Liver (tissue), 9 donors: ENCODE results near the gene PNPLA1. TPM values are rescaled to one million over a fixed set of nuclear protein-coding genes. Genes with fewer than 3 reads are reported as not detected.

Source experiments
- DNase-seq: peaks from one replicate; pipeline ENCODE4 v3.0.0-alpha.2; 2017; ENCODE audit warnings: low spot score
- H3K27ac ChIP-seq, 2 donors: one replicate each; pipeline ENCODE4 v1.7.0; 2013; ENCODE audit warnings: inconsistent platforms in 2 of 2, low read length in 2 of 2, control low read depth in 1 of 2, low read depth in 1 of 2, mild to moderate bottlenecking in 1 of 2
- H3K27me3 ChIP-seq, 4 donors: one replicate each; pipeline versions ENCODE4 v1.6.1 to v1.7.0; 2013; ENCODE audit warnings: low read length in 3 of 4, inconsistent platforms in 1 of 4, mild to moderate bottlenecking in 1 of 4, moderate library complexity in 1 of 4; ENCODE audit not compliant: control insufficient read depth in 4 of 4, insufficient read depth in 4 of 4
- H3K36me3 ChIP-seq, 4 donors: one replicate each; pipeline versions ENCODE4 v1.6.1 to v1.7.0; 2013; ENCODE audit warnings: low read length in 3 of 4, mild to moderate bottlenecking in 3 of 4, low read depth in 1 of 4, moderate library complexity in 1 of 4; ENCODE audit not compliant: control insufficient read depth in 4 of 4, insufficient read depth in 3 of 4
- H3K4me1 ChIP-seq, 4 donors: one replicate each; pipeline versions ENCODE4 v1.6.1 to v1.7.0; 2013; ENCODE audit warnings: low read length in 3 of 4, mild to moderate bottlenecking in 3 of 4, moderate library complexity in 1 of 4; ENCODE audit not compliant: control insufficient read depth in 4 of 4, insufficient read depth in 4 of 4
- H3K4me3 ChIP-seq, 3 donors: one replicate each; pipeline versions ENCODE4 v1.6.1 to v1.7.0; 2013; ENCODE audit warnings: low read length in 3 of 3, control low read depth in 1 of 3, low read depth in 1 of 3, mild to moderate bottlenecking in 1 of 3
- H3K9ac ChIP-seq, 2 donors: one replicate each; pipeline ENCODE4 v1.7.0; 2013; ENCODE audit warnings: low read length in 2 of 2, mild to moderate bottlenecking in 2 of 2, moderate library complexity in 2 of 2, control low read depth in 1 of 2, low read depth in 1 of 2
- H3K9me3 ChIP-seq, 4 donors: one replicate each; pipeline versions ENCODE4 v1.6.1 to v1.7.0; 2013; ENCODE audit warnings: low read length in 3 of 4; ENCODE audit not compliant: control insufficient read depth in 4 of 4
- ATF3 ChIP-seq: IDR thresholded peaks from 2 replicates; pipeline ENCODE4 v1.6.1; 2016; ENCODE audit warnings: antibody characterized with exemption
- CTCF ChIP-seq: fragments of 150-350 bp; IDR thresholded peaks from 2 replicates; pipeline ENCODE4 v1.5.1; 2017; ENCODE audit warnings: improper control_type of control experiment, low read depth, low read length; ENCODE audit not compliant: missing input control
- EGR1 ChIP-seq, 2 donors: IDR thresholded peaks; 2 replicates each; pipeline ENCODE4 v1.6.1; 2016 to 2018; ENCODE audit warnings: antibody characterized with exemption in 2 of 2, low read depth in 2 of 2
- FOXA1 ChIP-seq: IDR thresholded peaks from 2 replicates; pipeline ENCODE4 v1.6.1; 2016; ENCODE audit warnings: antibody characterized with exemption
- FOXA2 ChIP-seq: IDR thresholded peaks from 2 replicates; pipeline ENCODE4 v1.6.1; 2016; ENCODE audit warnings: antibody characterized with exemption
- GABPA ChIP-seq, 2 donors: IDR thresholded peaks in 1 of 2; conservative IDR thresholded peaks in 1 of 2; 2 replicates each; pipeline ENCODE4 v1.6.1; 2016; ENCODE audit warnings: antibody characterized with exemption in 2 of 2, mild to moderate bottlenecking in 1 of 2, moderate library complexity in 1 of 2
- HNF4A ChIP-seq, 2 donors: conservative IDR thresholded peaks; 2 replicates each; pipeline ENCODE4 v1.6.1; 2016; ENCODE audit warnings: antibody characterized with exemption in 2 of 2, mild to moderate bottlenecking in 2 of 2
- HNF4G ChIP-seq: IDR thresholded peaks from 2 replicates; pipeline ENCODE4 v1.6.1; 2016; ENCODE audit warnings: antibody characterized with exemption
- JUND ChIP-seq, 2 donors: IDR thresholded peaks; 2 replicates each; pipeline ENCODE4 v1.6.1; 2016; ENCODE audit warnings: antibody characterized with exemption in 2 of 2
- MAX ChIP-seq: IDR thresholded peaks from 2 replicates; pipeline ENCODE4 v1.6.1; 2016; ENCODE audit warnings: antibody characterized with exemption
- NR2F2 ChIP-seq: IDR thresholded peaks from 2 replicates; pipeline ENCODE4 v1.6.1; 2016; ENCODE audit warnings: antibody characterized with exemption
- RAD21 ChIP-seq, 2 donors: IDR thresholded peaks; 2 replicates each; pipeline ENCODE4 v1.6.1; 2016; ENCODE audit warnings: antibody characterized with exemption in 2 of 2, mild to moderate bottlenecking in 2 of 2
- REST ChIP-seq: IDR thresholded peaks from 2 replicates; pipeline ENCODE4 v1.6.1; 2016; ENCODE audit warnings: antibody characterized with exemption, mild to moderate bottlenecking
- RXRA ChIP-seq, 2 donors: IDR thresholded peaks; 2 replicates each; pipeline ENCODE4 v1.6.1; 2017 to 2018; ENCODE audit warnings: antibody characterized with exemption in 2 of 2, mild to moderate bottlenecking in 1 of 2
- SP1 ChIP-seq: IDR thresholded peaks from 2 replicates; pipeline ENCODE4 v1.6.1; 2018; ENCODE audit warnings: antibody characterized with exemption, mild to moderate bottlenecking
- TAF1 ChIP-seq: conservative IDR thresholded peaks from 2 replicates; pipeline ENCODE4 v1.6.1; 2016; ENCODE audit warnings: antibody characterized with exemption, mild to moderate bottlenecking
- YY1 ChIP-seq: IDR thresholded peaks from 2 replicates; pipeline ENCODE4 v1.6.1; 2016; ENCODE audit warnings: antibody characterized with exemption, mild to moderate bottlenecking
- ZBTB33 ChIP-seq: IDR thresholded peaks from 2 replicates; pipeline ENCODE4 v1.6.1; 2016; ENCODE audit warnings: antibody characterized with exemption
- WGBS: extraction: QIAGEN DNeasy Blood & Tissue Kit; methylation state at CpG from one replicate; pipeline ENCODE4 v1.1.7; 2013; 5-methylcytosine and 5-hydroxymethylcytosine counted together
- polyA plus RNA-seq, 2 donors: library from polyadenylated mRNA; stranded (reverse) in 1 of 2; unstranded in 1 of 2; fragments of 200-250 nt in 1 of 2; fragments of >200 nt in 1 of 2; fragmentation: Nextera tagmentation in 1 of 2; extraction: Ambion mirVana in 1 of 2; gene quantifications; one replicate each; pipeline versions ENCODE4 v1.2.1 to v1.2.3, GENCODE V29; 2013 to 2015
- total RNA-seq, 2 donors: library from RNA; depleted of rRNA; stranded (reverse); fragments of >200 nt; gene quantifications; one replicate each; pipeline ENCODE4 v1.2.3, GENCODE V29; 2014
- donor health status: healthy.
- donor health status: healthy.
- donor health status: healthy.
- donor health status: healthy.
- donor health status: healthy.

The PNPLA1 gene
- total and polyA plus RNA-seq, 4 donors = 0.07 to 0.14 (median 0.08) TPM; not detected in 1

GRCh38 chr6:36346486-36347273 lies 76.8 kb downstream of the PNPLA1 start:
- Histone ChIP-seq H3K36me3 (no peaks in the 10 kb centered on the region), H3K27me3 (no peaks in the 10 kb centered on the region), H3K9me3 (no peaks in the 10 kb centered on the region), H3K4me1 (no peaks in the 10 kb centered on the region), H3K4me3 (no peak overlapping the region), H3K9ac (no peak overlapping the region), H3K27ac (no peak overlapping the region)
- TF ChIP-seq HNF4A (conservative IDR thresholded peaks at IDR 0.05) (no peak), GABPA (IDR thresholded peaks at IDR 0.05 in 1 of 2, conservative IDR thresholded peaks at IDR 0.05 in 1 of 2) (no peak), FOXA1 (no peak), JUND (IDR thresholded peaks at IDR 0.05) (no peak), REST (no peak), YY1 (no peak), ZBTB33 (no peak), SP1 (no peak), NR2F2 (no peak), EGR1 (IDR thresholded peaks at IDR 0.05; ENCODE audit: low read depth in 2 of 2) (no peak), ATF3 (no peak), FOXA2 (no peak)
- WGBS = 96% methylated on average over 20 of the region's 20 CpGs
- DNase-seq = no peak

- H3K4me3 ChIP-seq = no peak overlapping the region
- DNase-seq = peak; percentile 66
- H3K27ac ChIP-seq = no peak overlapping the region
- TF ChIP-seq MAX (no peak), FOXA2 (no peak), HNF4A (conservative IDR thresholded peaks at IDR 0.05) (no peak), EGR1 (IDR thresholded peaks at IDR 0.05; ENCODE audit: low read depth in 2 of 2) (no peak), GABPA (IDR thresholded peaks at IDR 0.05 in 1 of 2, conservative IDR thresholded peaks at IDR 0.05 in 1 of 2) (no peak), HNF4G (no peak), FOXA1 (no peak), JUND (IDR thresholded peaks at IDR 0.05) (no peak), CTCF (no peak), RXRA (IDR thresholded peaks at IDR 0.05) (no peak), SP1 (no peak), YY1 (no peak), TAF1 (no peak), ATF3 (no peak), RAD21 (IDR thresholded peaks at IDR 0.05) (no peak), REST (no peak)
Observed at GRCh38 chr6:36347621-36348020, 77.8 kb downstream of the PNPLA1 start.

More at GRCh38 chr6:36347621-36348020, 77.8 kb downstream of the PNPLA1 start:
- H3K9ac ChIP-seq = no peak overlapping the region
- no peaks in the 10 kb centered on the region for H3K27me3 ChIP-seq
- H3K9me3 ChIP-seq = no peaks in the 10 kb centered on the region
- WGBS = 89% methylated on average over 4 of the region's 4 CpGs
- no peaks in the 10 kb centered on the region for H3K4me1 ChIP-seq
- no peaks in the 10 kb centered on the region for H3K36me3 ChIP-seq
